GM15510 (cell line): ENCODE data around the gene RUFY4.

ENCODE experiments used
- POLR2A ChIP-seq: IDR thresholded peaks from 3 replicates; pipeline ENCODE4 v1.6.1; 2011; ENCODE audit warnings: borderline replicate concordance; ENCODE audit not compliant: insufficient read length; ENCODE audit errors: extremely low read depth

RUFY4 gene

DNA sequence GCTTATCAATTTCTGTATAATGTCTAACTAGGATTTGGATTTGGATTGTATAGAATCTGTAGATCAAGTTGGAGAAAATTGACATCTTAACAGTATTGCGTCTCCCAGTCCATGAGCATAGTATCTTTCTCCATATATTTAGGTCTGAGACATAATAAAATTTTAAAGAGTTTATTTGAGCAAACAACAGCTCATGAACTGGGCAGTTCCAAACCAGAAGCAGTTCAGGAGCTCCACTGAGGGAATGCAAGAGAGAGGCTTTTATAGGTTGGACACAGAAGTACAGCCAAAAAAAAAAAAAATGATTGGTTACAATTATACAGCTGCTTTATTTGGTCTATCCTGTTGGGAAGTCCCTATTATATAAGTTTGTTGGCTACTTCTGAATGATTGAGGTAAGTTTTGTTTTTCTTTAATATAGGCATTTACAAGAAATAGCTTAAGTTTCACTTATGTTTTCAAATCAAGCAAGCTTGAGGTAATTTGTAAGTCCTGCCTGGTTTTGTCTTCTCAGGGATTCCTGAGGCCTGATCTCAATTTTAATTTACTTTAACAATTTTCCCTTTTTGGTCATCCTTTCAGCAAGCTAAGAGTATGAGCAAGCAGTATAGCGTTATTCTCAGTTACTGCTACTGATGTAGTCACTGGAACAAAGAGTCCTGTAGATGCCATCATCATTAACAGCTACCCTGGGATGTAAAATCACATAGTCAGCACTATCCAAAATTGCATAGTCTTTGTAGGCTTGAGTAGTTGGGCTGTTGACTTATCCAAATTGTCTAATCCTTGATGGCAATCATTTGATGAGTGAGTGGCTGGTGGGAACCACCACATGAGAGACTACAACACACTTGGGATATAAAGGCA, 27.5 kb upstream of the RUFY4 start:
- TF ChIP-seq POLR2A, result no peak

DNA sequence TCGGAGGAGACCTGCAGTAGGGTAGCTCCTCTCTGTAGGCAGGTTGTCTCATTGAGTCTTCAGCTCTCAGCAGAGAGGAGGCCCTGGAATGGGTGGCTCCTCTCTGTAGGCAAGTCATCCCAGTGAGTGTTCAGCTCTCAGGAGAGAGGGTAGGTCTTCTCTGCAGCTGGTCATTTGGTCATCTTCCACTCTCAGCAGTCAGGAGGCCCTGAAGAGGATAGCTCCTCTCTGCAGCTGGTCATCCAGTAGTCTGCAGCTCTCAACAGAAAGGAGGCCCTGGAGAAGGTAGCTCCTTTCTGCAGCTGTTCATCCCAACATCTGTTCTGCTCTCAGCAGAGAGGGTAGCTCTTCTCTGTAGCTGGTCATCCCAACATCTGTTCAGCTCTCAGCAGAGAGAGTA, 26.0 kb upstream of the RUFY4 start:
- no peak for TF ChIP-seq POLR2A

DNA sequence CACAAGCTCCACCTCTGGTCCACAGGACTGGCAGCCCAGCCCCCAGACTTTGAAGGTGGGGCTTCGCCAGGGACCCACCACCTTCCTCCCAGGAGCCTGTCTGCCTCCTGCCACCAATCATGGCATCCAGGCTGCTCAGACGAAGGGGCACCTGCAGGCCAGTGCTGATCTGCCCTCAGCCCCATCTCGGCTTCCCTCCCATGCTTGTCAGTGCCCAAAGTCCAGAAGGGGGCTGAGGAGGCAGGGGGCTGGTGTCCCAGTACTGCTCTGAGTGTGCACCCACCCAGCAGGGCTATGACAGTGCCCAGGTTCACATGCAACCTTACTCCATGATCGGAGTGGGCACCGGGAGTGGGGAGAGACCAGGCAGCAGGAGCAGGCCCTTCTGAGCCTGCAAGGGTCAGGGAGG, 25.3 kb upstream of the RUFY4 start:
- TF ChIP-seq POLR2A, result no peak

DNA sequence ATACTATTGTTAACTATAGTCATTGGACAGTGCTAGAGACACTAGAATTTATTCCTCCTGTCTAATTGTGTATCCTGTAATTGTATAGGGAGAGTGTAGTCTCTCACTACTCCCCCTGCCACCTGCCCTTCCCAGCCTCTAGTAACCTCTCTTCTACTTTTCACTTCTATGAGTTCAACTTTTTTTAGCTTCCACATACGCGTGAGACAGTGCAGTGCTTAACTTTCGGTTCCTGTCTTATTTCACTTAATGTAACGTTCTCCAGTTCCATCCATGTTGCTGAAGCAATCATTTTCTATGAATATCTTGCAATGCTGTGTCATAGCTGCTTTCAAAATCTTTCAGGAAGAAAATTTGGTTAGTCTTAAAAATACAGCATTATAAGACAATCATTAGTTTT, 22.8 kb upstream of the RUFY4 start:
- no peak for TF ChIP-seq POLR2A

DNA sequence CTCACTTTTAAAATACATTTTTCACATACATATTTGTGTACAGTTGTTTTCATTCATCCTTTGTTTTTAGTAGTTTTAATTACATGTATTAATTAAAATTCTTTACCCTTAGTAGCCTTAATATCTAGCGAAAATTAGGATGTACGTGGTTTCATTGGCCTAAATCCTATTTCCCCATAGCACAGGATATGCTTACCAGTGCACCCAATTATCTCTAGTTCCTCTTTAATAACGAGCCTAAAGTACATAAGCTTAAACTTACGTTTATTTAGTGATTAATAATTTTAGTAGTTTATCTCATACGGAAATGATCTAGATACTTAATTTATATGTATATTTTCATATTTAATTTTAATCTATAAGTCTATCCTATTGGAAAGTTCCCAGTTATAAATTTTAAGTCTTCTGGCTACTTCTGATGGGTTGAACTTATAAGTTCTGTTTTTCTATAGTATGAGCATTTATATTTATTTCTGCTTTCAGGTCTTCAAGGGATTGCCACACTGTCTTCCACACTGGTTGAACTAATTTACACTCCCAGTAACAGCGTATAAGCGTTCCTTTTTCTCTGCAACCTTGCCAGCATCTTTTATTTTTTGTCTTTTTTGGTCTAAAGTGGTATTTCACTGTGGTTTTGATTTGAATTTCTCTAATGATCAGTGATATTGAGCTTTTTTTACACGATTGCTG, 21.4 kb upstream of the RUFY4 start:
- TF ChIP-seq POLR2A, result no peak

DNA sequence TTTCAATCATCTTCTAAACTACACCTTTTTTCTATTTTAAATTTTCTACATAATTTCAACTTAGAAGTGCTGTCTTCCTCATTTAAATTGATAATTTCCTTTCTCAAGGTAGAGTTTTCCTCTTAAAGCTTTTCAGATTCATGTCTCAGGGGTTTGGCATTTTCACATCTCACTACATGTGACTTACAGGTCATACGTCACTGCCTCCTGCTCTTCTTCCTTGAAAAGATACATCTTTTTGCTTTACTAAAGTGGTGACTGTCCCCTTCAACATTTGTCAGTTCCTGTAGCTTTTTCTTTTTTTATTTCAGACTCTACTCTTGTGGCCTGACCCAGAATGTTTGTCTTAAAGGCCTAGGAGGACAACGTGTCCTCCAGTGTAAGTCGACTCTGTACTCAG, 17.1 kb upstream of the RUFY4 start:
- no peak for TF ChIP-seq POLR2A

DNA sequence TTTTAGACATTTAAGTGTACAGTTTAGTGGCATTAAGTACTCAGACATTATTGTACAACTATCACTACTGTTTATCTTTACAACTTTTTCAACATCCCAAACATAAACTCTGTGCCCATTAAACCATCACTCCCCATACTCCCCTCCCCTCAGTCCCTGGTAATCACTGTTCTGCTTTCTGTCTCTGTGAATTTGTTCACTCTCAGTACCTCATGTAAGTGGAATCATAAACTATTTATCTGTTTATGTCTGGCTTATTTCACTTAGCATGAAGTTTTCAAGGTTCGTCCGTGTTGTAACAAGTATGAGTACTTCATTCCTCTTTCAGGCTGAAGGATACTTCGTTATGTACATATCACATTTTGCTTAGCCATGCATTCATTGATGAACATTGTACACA, 9.8 kb upstream of the RUFY4 start:
- TF ChIP-seq POLR2A, result no peak

DNA sequence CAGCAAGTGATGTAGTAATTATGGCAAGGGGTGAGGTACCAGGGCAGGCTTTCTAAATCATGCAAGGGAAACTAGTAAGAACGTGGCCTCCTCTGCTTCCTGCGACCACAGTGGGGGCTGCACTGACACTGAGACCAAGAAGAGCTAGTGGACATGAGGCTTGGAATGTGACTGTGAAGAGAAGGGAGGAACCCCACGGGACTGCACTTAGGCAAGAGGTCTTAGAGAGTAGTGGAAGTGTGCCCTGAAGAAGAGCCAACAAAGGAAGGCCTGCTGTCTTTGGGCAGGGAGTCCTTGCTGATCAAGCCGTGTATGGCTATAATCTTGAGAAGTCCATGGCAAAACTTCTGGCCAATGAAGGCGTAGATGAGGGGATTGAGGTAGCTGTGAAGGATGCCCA, 8.9 kb upstream of the RUFY4 start:
- TF ChIP-seq POLR2A, result no peak

DNA sequence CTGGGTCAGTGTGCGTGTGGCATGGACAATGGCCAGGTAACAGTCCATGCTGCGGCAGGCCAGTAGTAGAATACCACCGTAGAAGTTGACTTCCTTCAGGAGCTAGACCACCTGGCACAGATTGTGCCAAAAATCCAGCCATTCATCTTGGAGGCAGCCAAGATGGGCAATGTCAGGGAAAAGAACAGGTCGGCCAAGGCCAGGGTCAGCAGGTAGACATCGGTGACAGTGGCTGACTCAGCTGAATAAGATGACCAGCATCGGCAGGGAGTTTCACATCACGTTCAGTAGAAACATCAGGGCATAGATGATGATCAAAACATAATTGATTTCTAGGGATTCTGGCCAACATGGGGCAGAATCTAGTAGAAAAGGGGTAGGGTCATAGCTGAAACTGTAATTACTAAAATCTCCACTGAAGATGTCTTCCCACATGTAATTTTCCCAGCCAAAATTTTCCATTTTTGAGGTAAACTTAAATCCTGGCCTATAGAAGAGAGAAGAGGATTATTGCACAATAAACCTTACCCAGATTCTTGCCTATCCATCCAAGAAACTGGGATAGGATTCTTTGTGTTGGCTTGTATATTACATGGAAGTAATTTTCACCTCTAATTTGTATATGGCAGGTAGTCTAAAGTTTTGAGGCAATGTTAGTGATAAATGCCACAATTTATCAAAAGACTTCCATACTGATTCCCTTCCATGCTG, 7.9 kb upstream of the RUFY4 start:
- TF ChIP-seq POLR2A, result no peak

DNA sequence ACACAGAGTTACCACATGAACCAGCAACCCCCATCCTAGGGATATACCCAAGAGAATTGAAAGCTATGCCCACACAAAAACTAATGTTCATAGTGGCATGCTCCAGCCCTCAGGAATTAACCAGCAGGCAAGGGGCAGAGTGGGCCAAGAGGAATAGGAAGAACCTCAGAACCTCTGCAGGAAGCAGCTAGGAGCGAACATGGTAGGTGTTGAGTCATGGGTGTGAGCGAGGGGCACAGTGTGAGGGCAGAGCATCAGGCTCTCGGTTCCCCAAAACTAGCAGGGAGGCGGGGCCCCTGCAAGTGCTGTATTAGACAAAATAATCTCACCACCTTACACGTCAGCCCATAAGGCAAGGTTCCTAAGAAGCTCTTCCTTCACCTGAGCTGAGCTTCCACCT, 5.6 kb upstream of the RUFY4 start:
- no peak for TF ChIP-seq POLR2A

DNA sequence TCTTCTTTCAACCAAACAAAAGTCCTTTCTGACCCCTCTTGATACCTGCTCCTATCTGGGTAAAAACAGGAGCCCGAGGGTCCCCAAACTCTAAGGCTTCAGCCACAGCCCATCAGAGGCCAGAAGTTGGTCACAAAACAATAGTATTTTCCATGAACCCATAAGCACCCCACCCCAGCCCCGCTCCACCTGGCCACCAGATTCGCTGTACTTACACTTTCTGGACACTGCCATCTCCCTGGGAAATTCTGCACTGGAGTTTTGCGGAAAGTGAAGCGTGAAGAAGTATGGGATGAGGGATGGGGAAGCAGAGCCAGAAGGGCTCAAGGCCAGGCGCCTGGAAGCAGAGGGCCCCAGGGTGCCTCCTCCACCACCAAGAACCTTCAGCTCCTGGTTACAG, 5.2 kb upstream of the RUFY4 start:
- TF ChIP-seq POLR2A, result no peak

DNA sequence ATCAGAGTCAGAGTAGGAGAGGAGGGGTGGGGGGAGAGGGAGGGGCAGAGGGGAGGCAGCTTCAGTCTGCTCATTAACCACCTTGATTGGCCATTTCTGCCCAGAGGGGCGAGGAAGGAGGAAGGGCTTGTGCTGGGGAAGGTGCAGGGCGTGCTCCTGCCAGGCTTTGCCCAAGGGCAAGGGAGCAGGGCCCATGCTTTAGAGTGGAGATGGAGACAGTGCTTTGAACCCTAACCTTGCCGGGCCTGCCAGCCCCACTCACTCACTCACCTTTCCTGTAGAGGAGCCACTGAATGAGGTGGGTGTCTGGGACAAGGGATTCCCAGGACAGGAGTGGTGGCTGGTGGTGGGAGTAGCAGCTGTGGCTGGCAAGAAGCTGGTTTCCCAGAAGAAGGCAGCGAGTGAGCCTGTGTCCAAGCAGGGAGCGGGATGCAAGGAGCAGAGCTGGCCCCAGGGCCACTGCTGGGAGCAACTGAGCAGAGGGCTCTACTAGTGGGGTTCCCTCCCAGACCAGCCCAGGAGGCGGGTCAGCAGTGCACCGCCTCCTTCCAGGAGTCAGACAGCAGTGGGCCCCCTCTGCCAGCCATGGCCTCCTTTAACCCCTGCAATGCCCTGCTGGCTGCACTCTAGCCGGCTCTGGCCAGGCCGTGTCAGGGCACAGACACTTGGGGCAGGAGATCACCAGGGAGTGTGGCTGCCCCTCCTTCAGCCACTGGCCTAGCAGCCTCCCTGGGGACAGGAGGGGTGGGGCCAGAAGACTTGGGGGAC, 3.6 kb upstream of the RUFY4 start:
- TF ChIP-seq POLR2A, result no peak

DNA sequence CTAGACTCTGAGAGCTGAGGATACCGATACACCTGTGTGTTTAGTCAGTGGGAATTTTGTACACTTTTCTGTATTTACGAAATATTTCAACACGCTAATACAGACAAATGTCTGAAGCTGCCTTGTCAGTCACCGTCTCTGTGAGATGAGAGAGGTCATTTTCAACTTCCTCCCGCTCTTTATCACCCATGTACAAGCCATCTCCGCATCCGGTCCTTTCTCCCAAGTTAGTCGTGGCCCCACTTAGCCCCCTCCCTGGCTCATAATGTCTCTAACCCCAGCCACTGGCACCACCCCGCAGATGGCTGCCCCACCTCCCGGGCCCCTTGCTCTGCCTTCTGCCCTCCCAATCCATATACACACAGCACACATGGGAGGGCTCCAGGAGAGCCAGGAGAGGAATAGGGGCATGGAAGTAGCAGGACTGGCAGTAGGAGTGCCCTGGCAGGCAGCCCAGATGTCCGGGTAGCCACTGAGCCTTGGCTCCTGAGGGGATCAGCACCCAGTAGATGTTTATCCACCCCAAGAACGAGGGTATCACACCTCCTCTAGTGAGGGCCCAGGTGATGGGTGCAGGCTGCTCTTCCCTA, 2.0 kb upstream of the RUFY4 start:
- no peak for TF ChIP-seq POLR2A

DNA sequence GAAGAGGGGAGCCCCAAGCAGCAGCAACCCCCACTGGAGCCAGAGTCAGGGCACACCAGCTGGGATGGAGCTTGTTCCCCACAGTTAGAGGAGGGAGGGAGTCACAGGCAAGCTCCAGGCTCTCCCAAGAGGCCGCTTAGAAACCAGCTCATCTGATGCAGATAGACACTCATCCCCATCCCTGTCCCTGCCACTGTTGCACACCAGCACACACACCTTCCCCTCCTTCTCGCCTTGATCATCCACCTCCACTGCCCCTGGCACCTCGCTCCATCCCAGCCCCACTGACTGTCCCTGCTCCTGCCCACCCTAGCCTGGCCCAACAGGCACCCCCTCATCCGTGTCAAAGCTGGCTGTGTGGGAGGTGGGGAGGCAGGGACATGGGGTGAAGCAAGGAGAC, 1.5 kb upstream of the RUFY4 start:
- TF ChIP-seq POLR2A, result no peak
